SU-DHL-6 (cell line): ENCODE data around the gene GSDMA.

Experiments
- CTCF ChIP-seq: fragments of 200-600 bp; sonication (generic); IDR thresholded peaks from one replicate; pipeline ENCODE4 v1.5.1; 2017; ENCODE audit warnings: antibody characterized with exemption, mild to moderate bottlenecking, low read length, moderate library complexity; ENCODE audit not compliant: insufficient read depth, poor library complexity, severe bottlenecking
- EZH2phosphoT487 ChIP-seq: fragments of 200-600 bp; sonication (generic), shearing (Covaris generic); conservative IDR thresholded peaks from 2 replicates; pipeline ENCODE4 v1.6.1; 2018; ENCODE audit warnings: mild to moderate bottlenecking, antibody characterized with exemption, low read length, moderate library complexity, mixed read lengths

- TF ChIP-seq CTCF (no peak), EZH2phosphoT487 (no peak)
Measured at GRCh38 chr17:39929646-39930407, 33.0 kb upstream of the GSDMA start.
